MM.1S (cell line): Measurements from ENCODE around the gene CNTRL.

ENCODE experiments used
- EZH2 ChIP-seq: fragments of 300-600 bp; sonication (generic); optimal IDR thresholded peaks from 2 replicates; pipeline ENCODE3; 2017; ENCODE audit warnings: low read depth, mild to moderate bottlenecking, antibody characterized with exemption, low read length, mixed read lengths
- EZH2phosphoT487 ChIP-seq: fragments of 300-600 bp; sonication (generic); IDR thresholded peaks from 2 replicates; pipeline ENCODE4 v1.6.1; 2018; ENCODE audit warnings: antibody characterized with exemption, low read length
- TF ChIP-seq, protein P1 (sequence below): fragments of 300-600 bp; sonication (generic); IDR thresholded peaks from 2 replicates; pipeline ENCODE4 v1.5.1; 2016; ENCODE audit warnings: antibody characterized with exemption, low read length, mixed read lengths

DNA sequence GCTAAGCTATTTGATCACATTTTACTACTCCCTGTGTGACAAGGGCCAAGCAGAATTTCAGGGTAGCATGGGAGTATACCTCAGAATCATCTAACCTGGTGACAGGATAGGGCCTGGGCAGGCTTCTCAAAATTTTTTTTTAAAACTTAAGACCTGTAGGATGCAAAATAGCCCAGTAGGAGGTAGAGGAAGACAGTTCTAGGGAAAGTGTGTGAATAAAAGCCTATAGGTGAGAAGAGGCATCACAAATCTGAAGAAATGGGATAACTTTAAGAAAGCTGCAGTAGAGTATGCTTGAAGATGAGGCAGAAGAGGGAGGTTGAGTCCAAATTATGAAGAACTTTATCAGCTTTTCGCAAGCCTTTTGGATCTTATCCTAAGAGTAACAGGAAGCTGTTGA is 32.3 kb downstream of the CNTRL start:
- TF ChIP-seq, protein P1, sequence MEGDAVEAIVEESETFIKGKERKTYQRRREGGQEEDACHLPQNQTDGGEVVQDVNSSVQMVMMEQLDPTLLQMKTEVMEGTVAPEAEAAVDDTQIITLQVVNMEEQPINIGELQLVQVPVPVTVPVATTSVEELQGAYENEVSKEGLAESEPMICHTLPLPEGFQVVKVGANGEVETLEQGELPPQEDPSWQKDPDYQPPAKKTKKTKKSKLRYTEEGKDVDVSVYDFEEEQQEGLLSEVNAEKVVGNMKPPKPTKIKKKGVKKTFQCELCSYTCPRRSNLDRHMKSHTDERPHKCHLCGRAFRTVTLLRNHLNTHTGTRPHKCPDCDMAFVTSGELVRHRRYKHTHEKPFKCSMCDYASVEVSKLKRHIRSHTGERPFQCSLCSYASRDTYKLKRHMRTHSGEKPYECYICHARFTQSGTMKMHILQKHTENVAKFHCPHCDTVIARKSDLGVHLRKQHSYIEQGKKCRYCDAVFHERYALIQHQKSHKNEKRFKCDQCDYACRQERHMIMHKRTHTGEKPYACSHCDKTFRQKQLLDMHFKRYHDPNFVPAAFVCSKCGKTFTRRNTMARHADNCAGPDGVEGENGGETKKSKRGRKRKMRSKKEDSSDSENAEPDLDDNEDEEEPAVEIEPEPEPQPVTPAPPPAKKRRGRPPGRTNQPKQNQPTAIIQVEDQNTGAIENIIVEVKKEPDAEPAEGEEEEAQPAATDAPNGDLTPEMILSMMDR, result no peak
- no peak for TF ChIP-seq EZH2phosphoT487
- TF ChIP-seq EZH2, result no peak
